Smooth muscle cell of the brain vasculature (primary cell): Measurements from ENCODE around the gene SLC26A5.
"Not testable (repeated sequence)": the region's sequence is repeated elsewhere in the genome, so short reads cannot be mapped to it uniquely, and the experiment has no call there.

Experiments
- DNase-seq: peaks from one replicate; pipeline ENCODE4 v3.0.0-alpha.2; 2012; ENCODE audit warnings: low read depth, low spot score

SLC26A5 gene

GRCh38 chr7:103446049-103446520 is at the start of gene SLC26A5:
TSS of gene SLC26A5 (minus strand) at chr7:103446207. CDS start at chr7:103421514, 24,693 bp downstream.
- DNase-seq, result no peak

- DNase-seq, result no peak
These were observed 41.4 kb upstream of the SLC26A5 start for GRCh38 chr7:103487419-103487818.

- not testable (repeated sequence) for DNase-seq
These were observed 40.9 kb upstream of the SLC26A5 start for GRCh38 chr7:103486873-103487272.

GRCh38 chr7:103480771-103481170 is 34.8 kb upstream of the SLC26A5 start:
- no peak for DNase-seq

GRCh38 chr7:103474956-103475355 is 28.9 kb upstream of the SLC26A5 start:
- DNase-seq, result no peak

GRCh38 chr7:103469095-103469948 is 23.3 kb upstream of the SLC26A5 start:
- DNase-seq, result no peak

GRCh38 chr7:103466814-103467213 is 20.8 kb upstream of the SLC26A5 start:
- DNase-seq, result no peak

GRCh38 chr7:103462358-103462757 is 16.4 kb upstream of the SLC26A5 start:
- no peak for DNase-seq

- peak; percentile 7 for DNase-seq
These were observed 1.3 kb upstream of the SLC26A5 start for GRCh38 chr7:103447073-103447960.

- no peak for DNase-seq
These were observed 569 bp downstream of the SLC26A5 start for GRCh38 chr7:103445228-103446048.

- DNase-seq, result no peak
These were observed 6.3 kb downstream of the SLC26A5 start for GRCh38 chr7:103439661-103440060.

- no peak for DNase-seq
These were observed 8.4 kb downstream of the SLC26A5 start for GRCh38 chr7:103437623-103438022.

GRCh38 chr7:103432712-103433111 is 13.3 kb downstream of the SLC26A5 start:
- no peak for DNase-seq

- DNase-seq, result no peak
These were observed 20.8 kb downstream of the SLC26A5 start for GRCh38 chr7:103425177-103425576.

- no peak for DNase-seq
These were observed 22.4 kb downstream of the SLC26A5 start for GRCh38 chr7:103423467-103424179.

GRCh38 chr7:103420857-103421384 is 25.1 kb downstream of the SLC26A5 start:
- DNase-seq, result no peak

- no peak for DNase-seq
These were observed 27.8 kb downstream of the SLC26A5 start for GRCh38 chr7:103418241-103418640.

GRCh38 chr7:103413407-103413806 is 32.6 kb downstream of the SLC26A5 start:
- DNase-seq, result no peak

- DNase-seq, result no peak
These were observed 33.9 kb downstream of the SLC26A5 start for GRCh38 chr7:103412151-103412550.

- not testable (repeated sequence) for DNase-seq
These were observed 40.0 kb downstream of the SLC26A5 start for GRCh38 chr7:103405789-103406613.
